Erythroblast (primary cell): ENCODE results near the gene PDSS1.
A peak's percentile ranks its signal among the peaks of the same experiment; 100 is the strongest.

ENCODE experiments used
- DNase-seq, 2 experiments: peaks; one replicate each; lab custom pipeline; 2025; lab: John Stamatoyannopoulos, UW
- GATA1 ChIP-seq: IDR thresholded peaks from 2 replicates; pipeline ENCODE4 v1.6.1; 2011; ENCODE audit warnings: low read depth, mild to moderate bottlenecking, control low read depth, low read length, moderate library complexity
- POLR2A ChIP-seq: IDR thresholded peaks from 2 replicates; pipeline ENCODE4 v1.6.1; 2011; ENCODE audit warnings: mild to moderate bottlenecking, low read length

The PDSS1 gene

GRCh38 chr10:26738301-26738911, 40.9 kb downstream of the PDSS1 start:
- no peak for TF ChIP-seq GATA1
- no peak for DNase-seq

DNA sequence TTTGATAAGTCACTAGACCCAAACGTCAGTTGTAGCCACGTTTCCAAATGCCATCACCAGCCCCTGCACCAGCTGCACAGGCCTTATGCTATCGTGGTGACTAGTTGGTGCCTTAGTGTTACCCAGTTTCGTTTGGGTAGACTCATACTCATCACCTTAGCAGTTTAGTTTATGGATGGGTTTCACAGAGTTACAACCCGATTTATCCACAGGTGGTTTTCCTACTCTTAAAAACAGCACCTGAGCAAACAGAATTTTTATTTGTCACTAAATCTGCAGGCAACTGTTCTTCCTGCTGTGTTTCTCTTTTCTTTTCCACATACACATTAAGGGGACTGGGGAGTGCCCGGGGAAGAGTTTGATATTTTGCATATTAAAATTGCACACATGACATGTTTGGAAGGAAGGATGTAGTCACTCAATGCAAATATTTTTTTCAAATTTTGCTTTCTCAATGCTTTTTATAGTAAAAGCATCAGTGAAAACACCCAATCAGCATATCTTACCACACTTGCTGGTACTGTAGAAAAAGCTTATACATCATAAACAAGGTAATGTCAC, 41.6 kb downstream of the PDSS1 start:
- TF ChIP-seq POLR2A (no peak), GATA1 (no peak)
- no peak for DNase-seq

- no peak for DNase-seq
- no peak for TF ChIP-seq POLR2A
- no peak for TF ChIP-seq GATA1
Observed at GRCh38 chr10:26741368-26741767, 43.9 kb downstream of the PDSS1 start.

GRCh38 chr10:26743091-26743490, 45.6 kb downstream of the PDSS1 start:
- TF ChIP-seq GATA1 (no peak), POLR2A (no peak)
- DNase-seq: no peak

DNA sequence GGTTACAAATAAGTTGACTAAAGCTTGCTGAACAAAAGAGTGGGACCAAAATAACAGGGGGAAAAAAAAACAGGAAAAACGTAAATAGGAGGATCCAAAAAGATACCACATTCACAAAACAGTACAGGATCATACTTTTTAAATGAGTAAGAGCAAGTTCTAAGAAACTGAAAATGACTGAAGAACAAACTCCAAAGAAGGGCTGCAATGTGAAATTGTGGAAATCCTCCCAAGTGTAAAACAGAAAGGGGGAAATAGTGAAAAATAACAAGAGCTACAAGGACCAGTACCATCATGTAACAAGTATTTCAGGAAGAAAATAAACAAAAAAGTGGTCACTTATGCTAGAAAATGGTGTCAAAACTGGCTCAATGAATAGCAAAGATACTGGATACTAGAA, 46.3 kb downstream of the PDSS1 start:
- DNase-seq: no peak
- TF ChIP-seq GATA1 (no peak), POLR2A (no peak)

- no peak for DNase-seq
- TF ChIP-seq GATA1 (no peak), POLR2A (no peak)
Observed at GRCh38 chr10:26746061-26746460, 48.6 kb downstream of the PDSS1 start.

DNA sequence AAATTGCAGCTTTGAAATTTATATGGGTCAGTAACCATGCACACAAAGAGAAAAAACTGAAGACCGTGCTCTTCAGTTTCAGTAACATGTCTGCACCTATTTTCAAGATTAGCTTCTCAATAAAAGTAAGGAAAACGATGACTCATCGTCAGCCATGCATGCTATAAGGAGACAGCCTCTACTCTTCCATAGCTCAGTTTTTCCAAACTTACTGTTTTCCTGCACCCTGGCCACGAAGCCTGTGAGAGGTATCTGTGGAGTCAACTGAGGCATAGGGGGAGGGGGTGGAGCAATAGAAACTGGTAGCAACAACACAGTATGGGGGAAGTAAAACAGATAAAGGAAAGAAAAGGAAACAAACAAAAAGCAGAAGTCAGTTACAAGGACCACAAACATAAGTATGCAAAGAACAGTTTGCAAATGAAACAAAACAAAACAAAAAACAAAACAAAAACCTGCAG, 58.0 kb downstream of the PDSS1 start:
- no peak for TF ChIP-seq POLR2A
- DNase-seq: peak; percentile 36 to 48

GRCh38 chr10:26759008-26759407, 61.5 kb downstream of the PDSS1 start:
- TF ChIP-seq POLR2A: no peak
- no peak for TF ChIP-seq GATA1
- DNase-seq: no peak

DNA sequence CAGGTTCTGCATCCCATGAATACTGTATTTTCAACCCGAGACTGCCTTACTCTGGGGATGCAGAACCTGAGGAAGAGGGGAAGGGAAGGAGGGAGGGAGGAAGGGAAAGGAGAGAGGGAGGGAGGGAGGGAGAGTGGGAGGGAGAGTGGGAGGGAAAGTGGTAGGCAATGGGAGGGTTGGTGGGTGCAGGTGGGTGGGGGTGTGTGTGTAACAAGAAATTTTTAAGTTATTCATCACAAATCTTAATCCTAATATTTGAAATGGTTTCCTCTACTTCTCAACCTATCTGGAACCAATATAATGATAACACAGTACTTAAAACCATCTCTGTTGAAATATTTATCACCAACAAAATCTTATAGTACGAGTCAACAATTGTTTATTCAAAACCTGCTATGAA, 68.0 kb downstream of the PDSS1 start:
- TF ChIP-seq GATA1: no peak
- no peak for TF ChIP-seq POLR2A
- DNase-seq: no peak

- TF ChIP-seq POLR2A (no peak), GATA1 (no peak)
- no peak for DNase-seq
Observed at GRCh38 chr10:26770069-26770468, 72.6 kb downstream of the PDSS1 start.

- TF ChIP-seq POLR2A: no peak
- TF ChIP-seq GATA1: no peak
- DNase-seq: no peak
Observed at GRCh38 chr10:26773633-26774032, 76.1 kb downstream of the PDSS1 start.

DNA sequence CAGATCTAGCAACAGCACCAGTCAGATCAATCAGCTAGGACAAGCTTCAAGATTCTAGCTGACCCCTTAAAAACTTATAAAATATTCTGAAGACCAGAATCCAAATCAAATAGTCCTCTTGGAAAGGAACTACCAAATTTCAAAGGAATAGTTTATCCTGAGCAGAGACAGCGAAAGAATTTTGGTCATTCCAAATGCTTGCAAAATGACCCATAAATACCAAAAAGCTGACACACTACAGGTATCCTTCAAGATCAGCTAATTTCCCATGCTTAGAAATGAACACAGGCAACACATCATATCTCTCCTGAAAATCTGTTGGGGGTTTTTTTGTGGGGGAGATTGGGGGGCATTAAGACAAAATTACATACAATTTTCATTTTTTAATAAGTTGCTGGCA, 78.8 kb downstream of the PDSS1 start:
- TF ChIP-seq GATA1: no peak
- no peak for TF ChIP-seq POLR2A
- DNase-seq: no peak

- DNase-seq: no peak
Observed at GRCh38 chr10:26777686-26778085, 80.2 kb downstream of the PDSS1 start.

GRCh38 chr10:26779176-26779860, 81.8 kb downstream of the PDSS1 start:
- DNase-seq: no peak

More at GRCh38 chr10:26777686-26778085, 80.2 kb downstream of the PDSS1 start:
- TF ChIP-seq GATA1 (no peak), POLR2A (no peak)

More at GRCh38 chr10:26779176-26779860, 81.8 kb downstream of the PDSS1 start:
- no peak for TF ChIP-seq POLR2A
- TF ChIP-seq GATA1: no peak
